ENCODE data around the gene CD52.
"Not testable (repeated sequence)": the region's sequence is repeated elsewhere in the genome, so short reads cannot be mapped to it uniquely, and the experiment has no call there.

The CD52 gene

DNA sequence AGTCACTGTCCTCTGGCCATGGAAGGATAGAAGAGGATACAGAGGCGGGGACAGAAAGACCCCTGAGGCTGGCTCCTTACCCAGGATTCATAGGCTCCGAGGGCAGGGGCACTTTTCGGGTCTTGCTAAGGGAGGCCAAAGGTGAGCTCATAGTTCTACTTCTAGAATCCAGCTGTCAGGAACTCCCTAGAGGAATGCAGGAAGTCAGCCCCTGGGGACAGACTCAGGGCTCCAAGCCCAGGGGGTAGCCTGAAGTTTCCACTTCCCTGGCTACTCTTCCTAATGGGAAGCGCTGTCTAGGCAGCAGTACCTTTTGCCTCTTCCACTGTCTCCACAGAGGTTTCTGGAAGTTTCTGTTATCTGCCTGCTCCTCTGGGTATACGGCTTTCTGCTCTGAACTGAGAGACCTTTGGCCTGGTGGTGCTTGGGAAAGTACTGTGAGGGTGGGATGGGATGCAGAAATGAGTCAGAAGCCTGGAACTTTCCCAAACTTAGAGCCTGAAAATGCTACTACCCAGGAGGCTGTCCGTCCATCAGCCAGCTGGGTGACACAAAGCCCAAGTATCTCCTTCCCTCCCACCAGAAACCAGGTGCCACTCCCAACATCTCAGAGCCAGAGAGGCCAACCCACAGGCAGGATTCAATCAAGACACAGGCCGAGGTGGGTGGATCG is 14.9 kb upstream of the CD52 start:
- no peak for DNase-seq

- no peak for DNase-seq
These were observed 12.0 kb upstream of the CD52 start for GRCh38 chr1:26305667-26306289.

- DNase-seq = peak; percentile 92 to 99 (median 96)
These were observed 11.2 kb upstream of the CD52 start, which contains the start of gene UBXN11 for GRCh38 chr1:26306290-26307229. UBXN11 (minus strand) TSS chr1:26306636; CDS start chr1:26302883, 3,753 bp downstream.

DNA sequence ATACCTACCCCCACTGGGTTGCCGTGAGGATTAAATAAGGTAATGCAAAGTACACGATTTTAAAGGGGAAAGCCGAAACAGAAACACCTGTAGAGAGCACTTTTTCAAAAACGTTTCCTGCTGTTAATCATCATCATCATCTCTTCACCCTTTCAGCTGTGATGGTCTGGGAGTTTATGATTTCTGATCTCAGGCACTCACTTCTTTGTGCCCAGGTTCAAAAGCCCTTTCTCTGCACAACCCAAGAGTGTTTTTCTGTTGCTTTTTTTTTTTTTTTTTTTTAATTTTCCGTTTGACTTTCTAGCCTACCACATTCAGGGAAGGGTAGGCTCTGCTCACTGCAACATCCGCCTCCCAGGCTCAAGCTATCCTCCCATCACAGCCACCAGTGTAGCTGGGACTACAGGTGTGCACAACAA is 10.4 kb upstream of the CD52 start:
- no peak for DNase-seq

GRCh38 chr1:26307966-26308899 is 9.5 kb upstream of the CD52 start:
- DNase-seq = not testable (repeated sequence)

DNA sequence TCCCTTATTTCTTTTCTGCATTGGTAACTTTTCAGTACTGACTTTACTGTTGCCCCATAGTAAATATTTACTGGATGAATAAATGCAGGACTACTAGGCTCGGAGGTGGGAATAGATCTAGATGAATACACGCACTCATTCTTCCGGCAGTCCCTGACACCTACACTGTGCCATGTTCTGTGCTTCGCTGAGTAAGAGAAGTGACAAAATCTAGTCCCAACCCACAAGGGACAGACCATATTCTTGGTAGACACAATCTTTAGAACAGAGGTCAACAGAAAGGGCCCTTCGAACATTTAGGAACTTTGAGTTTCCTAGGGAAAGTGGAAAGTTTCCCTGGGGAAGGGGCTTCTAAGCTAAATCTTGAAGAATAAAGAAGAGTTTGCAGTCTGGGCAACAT is 3.3 kb upstream of the CD52 start:
- no peak for DNase-seq

DNA sequence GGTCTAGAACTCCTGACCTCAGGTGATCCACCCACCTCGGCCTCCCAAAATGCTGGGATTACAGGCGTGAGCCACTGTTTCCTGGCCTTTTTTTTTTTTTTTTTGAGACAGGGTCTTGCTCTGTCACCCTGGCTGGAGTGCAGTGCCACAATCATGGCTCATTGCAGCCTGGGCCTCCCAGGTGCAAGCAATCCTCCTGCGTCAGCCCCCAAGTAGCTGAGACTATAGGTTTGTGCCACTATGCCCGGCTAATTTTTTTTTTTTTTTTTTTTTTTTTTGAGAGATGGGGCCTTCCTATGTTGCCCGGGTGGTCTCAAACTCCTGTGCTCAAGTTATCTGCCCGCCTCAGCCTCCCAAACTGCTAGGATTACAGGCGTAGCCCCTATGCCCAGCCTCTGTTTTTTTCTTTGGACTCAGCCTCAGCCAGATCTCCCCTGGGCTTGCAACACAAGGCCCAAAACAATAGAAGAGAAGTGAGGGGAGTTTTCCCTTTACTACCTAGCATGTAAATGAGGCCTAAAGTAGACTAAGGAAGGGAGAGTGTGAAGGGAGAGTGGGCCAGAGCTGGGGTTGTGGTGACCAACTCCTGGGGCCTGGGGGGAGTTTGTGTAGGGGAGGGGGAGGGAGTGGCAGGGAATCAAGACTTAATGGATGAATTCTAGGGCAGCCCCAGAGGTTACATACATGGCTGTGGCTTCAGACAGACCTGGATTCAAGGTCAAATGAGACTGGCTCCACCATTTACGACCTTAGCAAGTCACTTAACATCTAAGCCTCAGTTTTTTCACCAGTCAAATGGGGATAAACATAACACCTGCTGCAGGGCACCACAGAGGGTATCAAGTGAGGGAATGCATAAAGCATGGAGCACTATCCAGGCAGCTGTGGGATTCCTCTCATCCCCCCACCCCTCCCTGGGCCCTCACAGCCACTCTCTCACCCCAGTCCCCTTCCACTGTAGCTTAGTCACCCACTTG is 1.6 kb upstream of the CD52 start:
- DNase-seq = no peak

GRCh38 chr1:26317146-26317545 is 612 bp upstream of the CD52 start:
- no peak for DNase-seq

DNA sequence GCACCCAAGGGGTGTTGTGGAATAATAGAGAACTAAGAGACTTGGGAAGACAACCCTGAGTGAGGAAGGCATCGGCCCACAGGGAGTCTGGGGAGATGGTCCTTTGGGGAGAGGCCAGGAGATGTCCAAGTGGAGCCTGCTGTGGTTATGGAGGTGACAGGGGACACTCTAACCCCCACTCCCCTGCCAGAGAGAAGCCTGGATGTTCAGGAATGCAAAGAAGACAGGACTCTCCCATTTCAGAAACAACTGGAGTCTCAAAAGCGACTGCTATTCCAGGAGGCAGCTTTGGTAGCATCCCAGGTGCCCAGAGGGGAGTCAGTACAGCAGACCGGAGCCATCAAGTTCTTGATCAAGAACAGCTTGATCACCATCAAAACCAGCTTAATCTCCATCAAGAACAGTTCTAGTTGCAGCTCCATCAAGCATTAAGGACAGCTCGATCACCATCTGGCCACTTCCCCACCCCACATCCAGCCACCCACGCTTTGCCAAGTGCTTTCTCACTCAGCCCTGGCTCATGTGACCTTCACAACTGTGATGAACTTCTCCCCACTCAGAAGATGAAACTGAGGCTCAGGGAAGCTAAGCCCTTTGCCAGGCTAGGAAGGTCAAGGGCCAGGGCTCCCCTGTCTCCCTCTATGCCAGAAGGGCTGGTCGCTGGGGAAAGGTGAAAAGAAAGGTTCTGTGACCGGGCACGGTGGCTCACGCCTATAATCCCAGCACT is 743 bp downstream of the CD52 start:
- DNase-seq = no peak

- no peak for DNase-seq
These were observed 3.1 kb downstream of the CD52 start for GRCh38 chr1:26320896-26321295.

- DNase-seq = peak; percentile 42 to 80 (median 75)
These were observed 3.7 kb downstream of the CD52 start for GRCh38 chr1:26321315-26322041.

- no peak for DNase-seq
These were observed 4.2 kb downstream of the CD52 start for GRCh38 chr1:26322042-26322331.

GRCh38 chr1:26323382-26323781 is 5.6 kb downstream of the CD52 start:
- DNase-seq = no peak

- DNase-seq = no peak
These were observed 6.8 kb downstream of the CD52 start for GRCh38 chr1:26324550-26324949.

GRCh38 chr1:26327956-26328362 is 10.2 kb downstream of the CD52 start:
- DNase-seq = peak in 2 of 3 experiments; percentile 89 to 94

GRCh38 chr1:26328597-26328996 is 10.8 kb downstream of the CD52 start:
- DNase-seq = peak in 2 of 3 experiments; percentile 16 to 50

DNA sequence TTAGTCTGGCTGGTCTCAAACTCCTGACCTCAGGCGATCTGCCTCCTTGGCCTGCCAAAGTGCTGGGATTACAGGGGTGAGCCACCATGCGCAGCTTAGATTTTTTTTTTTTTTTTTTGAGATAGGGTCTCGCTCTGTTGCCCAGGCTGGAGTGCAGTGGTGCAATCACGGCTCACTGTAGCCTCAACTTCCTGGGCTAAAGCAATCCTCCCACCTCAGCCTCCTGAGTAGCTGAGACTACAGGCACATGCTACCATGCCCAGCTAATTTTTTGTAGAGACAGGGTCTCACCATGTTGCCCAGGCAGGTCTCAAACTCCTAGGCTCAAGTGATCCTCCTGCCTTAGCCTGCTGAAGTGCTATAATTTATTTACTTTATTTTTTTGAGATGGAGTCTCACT is 11.6 kb downstream of the CD52 start:
- DNase-seq = not testable (repeated sequence)

DNA sequence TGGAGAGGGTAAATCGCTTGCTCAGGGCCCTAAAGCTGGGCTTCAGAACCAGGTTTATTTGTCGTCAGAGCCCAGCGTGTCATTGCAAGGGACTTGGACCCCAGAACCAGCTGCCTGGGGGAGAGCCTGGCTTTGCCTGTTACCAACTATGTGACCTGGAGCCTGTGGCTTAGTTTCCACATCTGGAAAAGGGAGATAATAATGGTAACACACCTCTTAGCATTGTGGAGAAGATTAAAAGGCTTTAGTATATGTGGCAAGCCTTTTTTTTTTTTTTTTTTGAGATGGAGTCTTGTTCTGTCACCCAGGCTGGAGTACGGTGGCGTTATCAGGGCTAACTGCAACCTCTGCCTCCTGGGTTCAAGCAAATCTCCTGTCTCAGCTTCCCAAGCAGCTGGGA is 12.5 kb downstream of the CD52 start:
- DNase-seq = peak in 1 of 3 experiments; percentile 9

- DNase-seq = not testable (repeated sequence)
These were observed 15.6 kb downstream of the CD52 start for GRCh38 chr1:26333312-26333711.
